Mesendoderm (in vitro differentiated cells): ENCODE measurements around the gene CCDC127.

ENCODE experiments used
- DNase-seq: peaks from one replicate; pipeline ENCODE4 v3.0.0; 2013
- H2AK5ac ChIP-seq: 2 replicates; pipeline ENCODE4 v1.6.1; 2013; ENCODE audit warnings: low read length, inconsistent platforms
- H2BK120ac ChIP-seq: 2 replicates; pipeline ENCODE4 v1.6.1; 2013; ENCODE audit warnings: low read depth, mild to moderate bottlenecking, low read length, moderate library complexity, mixed read lengths
- H2BK15ac ChIP-seq: replicated peaks from 2 replicates; pipeline ENCODE4 v1.6.1; 2013; ENCODE audit warnings: low read depth, mild to moderate bottlenecking, moderate library complexity
- H2BK5ac ChIP-seq: 2 replicates; pipeline ENCODE4 v1.6.1; 2013; ENCODE audit warnings: low read length, inconsistent platforms
- H3K18ac ChIP-seq: 2 replicates; pipeline ENCODE4 v1.6.1; 2013; ENCODE audit warnings: mild to moderate bottlenecking, low read length, mixed read lengths
- H3K23ac ChIP-seq: one replicate; pipeline ENCODE4 v1.6.1; 2013; ENCODE audit warnings: low read length
- H3K27ac ChIP-seq: 2 replicates; pipeline ENCODE4 v1.5.1; 2013; ENCODE audit warnings: low read depth, mild to moderate bottlenecking, inconsistent platforms, low read length, moderate library complexity
- H3K27me3 ChIP-seq: 2 replicates; pipeline ENCODE4 v1.6.1; 2013; ENCODE audit warnings: low read length, control low read depth, mild to moderate bottlenecking, inconsistent platforms; ENCODE audit not compliant: insufficient read depth, poor library complexity
- H3K36me3 ChIP-seq: 2 replicates; pipeline ENCODE4 v1.6.1; 2013; ENCODE audit warnings: low read length, inconsistent platforms; ENCODE audit not compliant: control insufficient read depth, insufficient read depth
- H3K4ac ChIP-seq: one replicate; pipeline ENCODE4 v1.6.1; 2013; ENCODE audit warnings: low read depth, mild to moderate bottlenecking, low read length, moderate library complexity
- H3K4me1 ChIP-seq: 2 replicates; pipeline ENCODE4 v1.6.1; 2013; ENCODE audit warnings: low read depth, low read length, inconsistent platforms; ENCODE audit not compliant: control insufficient read depth
- H3K4me2 ChIP-seq: 2 replicates; pipeline ENCODE4 v1.6.1; 2013; ENCODE audit warnings: low read length
- H3K4me3 ChIP-seq: 2 replicates; pipeline ENCODE4 v1.5.1; 2013; ENCODE audit warnings: mild to moderate bottlenecking, low read length
- H3K56ac ChIP-seq: one replicate; pipeline ENCODE4 v1.6.1; 2013; ENCODE audit warnings: low read length
- H3K79me1 ChIP-seq: 2 replicates; pipeline ENCODE4 v1.6.1; 2013; ENCODE audit warnings: low read length, inconsistent platforms
- H3K79me2 ChIP-seq: 2 replicates; pipeline ENCODE4 v1.6.1; 2013; ENCODE audit warnings: mild to moderate bottlenecking, low read length; ENCODE audit not compliant: control insufficient read depth, insufficient read depth
- H3K9ac ChIP-seq: 2 replicates; pipeline ENCODE4 v1.6.1; 2013; ENCODE audit warnings: low read length, inconsistent platforms
- H4K5ac ChIP-seq: one replicate; pipeline ENCODE4 v1.6.1; 2013; ENCODE audit warnings: low read length
- H4K8ac ChIP-seq: one replicate; pipeline ENCODE4 v1.6.1; 2013; ENCODE audit warnings: low read depth, mild to moderate bottlenecking, control low read depth, low read length, moderate library complexity
- WGBS: extraction: QIAGEN DNeasy Blood & Tissue Kit; methylation state at CpG from one replicate; pipeline ENCODE4 v1.1.7; 2013; ENCODE audit warnings: low lambda C conversion rate, missing lambda C conversion rate; ENCODE audit not compliant: insufficient coverage; ENCODE audit errors: extremely low coverage; 5-methylcytosine and 5-hydroxymethylcytosine counted together

Gene CCDC127

GRCh38 chr5:161803-162110, 56.2 kb downstream of the CCDC127 start:
- no peak overlapping the region for H3K18ac ChIP-seq

DNA sequence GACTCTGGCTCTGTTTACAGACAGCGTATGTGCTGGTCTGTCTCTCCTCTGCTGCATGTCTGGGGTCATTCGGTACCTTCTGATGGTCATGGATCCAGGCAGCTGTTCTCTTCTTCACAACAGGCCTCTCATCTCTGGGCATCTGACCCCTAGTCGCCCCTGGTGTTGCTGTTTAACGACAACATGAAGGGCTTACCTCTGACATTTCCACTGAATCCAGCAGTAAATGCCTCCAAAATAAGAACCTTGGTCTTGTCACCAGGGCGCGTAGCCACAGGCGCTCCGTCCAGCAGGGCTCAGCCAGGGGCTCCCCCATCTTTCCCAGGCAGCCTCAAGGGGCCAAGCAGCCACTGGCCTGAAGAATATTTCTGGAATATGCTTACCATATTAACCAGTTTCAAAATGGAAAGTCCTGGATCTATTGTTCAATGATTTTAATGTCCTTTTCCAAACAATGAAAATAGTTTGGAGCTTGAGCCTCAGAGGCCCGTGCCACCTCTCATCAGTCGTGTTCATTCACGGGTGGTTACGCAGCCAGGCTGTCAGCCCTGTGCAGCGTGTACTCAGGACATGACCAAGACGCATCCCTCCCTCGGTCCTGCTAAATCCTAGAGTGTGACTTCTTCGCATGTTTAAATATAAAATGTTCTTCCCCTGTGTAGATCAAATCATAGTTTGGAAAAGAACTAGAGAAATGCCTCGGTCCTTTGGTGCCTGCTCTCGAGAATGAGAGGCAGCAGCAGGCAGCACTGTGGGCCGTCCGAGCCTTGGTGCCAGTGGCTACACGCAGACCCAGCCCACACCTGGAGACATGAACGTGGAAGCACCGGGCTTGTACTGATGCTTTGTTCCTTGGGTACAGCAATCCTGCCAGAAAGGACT, 56.8 kb downstream of the CCDC127 start:
- Histone ChIP-seq H2BK120ac (no peak overlapping the region), H3K9ac (no peak overlapping the region), H3K23ac (no peak overlapping the region), H4K8ac (no peak overlapping the region), H3K4me2 (no peak overlapping the region), H3K36me3 (peaks cover 5% of the 10 kb centered on the region), H3K18ac (no peak overlapping the region), H3K27ac (no peak overlapping the region), H3K27me3 (no peaks in the 10 kb centered on the region), H3K4me3 (no peak overlapping the region), H2AK5ac (no peak overlapping the region), H2BK15ac (no peak overlapping the region), H3K79me2 (no peaks in the 10 kb centered on the region), H3K79me1 (no peaks in the 10 kb centered on the region), H3K56ac (no peak overlapping the region), H2BK5ac (no peak overlapping the region), H4K5ac (no peak overlapping the region), H3K4me1 (no peaks in the 10 kb centered on the region), H3K4ac (no peak overlapping the region)
- no CpG with 5 or more reads among the region's 23 CpGs for WGBS
- DNase-seq, result no peak

More at GRCh38 chr5:161803-162110, 56.2 kb downstream of the CCDC127 start:
- no peak overlapping the region for H3K27ac ChIP-seq
- H3K4me1 ChIP-seq, result no peaks in the 10 kb centered on the region
- no peak overlapping the region for H3K4ac ChIP-seq
- no CpG with 5 or more reads among the region's 17 CpGs for whole genome bisulfite sequencing
- H3K9ac ChIP-seq, result no peak overlapping the region
- no peak overlapping the region for H4K5ac ChIP-seq
- H3K56ac ChIP-seq, result no peak overlapping the region
- H2BK15ac ChIP-seq, result no peak overlapping the region
- no peak for DNase-seq
- no peak overlapping the region for H3K4me3 ChIP-seq
- no peaks in the 10 kb centered on the region for H3K79me2 ChIP-seq
- H3K23ac ChIP-seq, result no peak overlapping the region
- H3K36me3 ChIP-seq, result peaks cover 4% of the 10 kb centered on the region
- H3K4me2 ChIP-seq, result no peak overlapping the region
- no peak overlapping the region for H4K8ac ChIP-seq
- H2AK5ac ChIP-seq, result no peak overlapping the region
- no peak overlapping the region for H2BK5ac ChIP-seq
- H3K79me1 ChIP-seq, result no peaks in the 10 kb centered on the region
- H3K27me3 ChIP-seq, result no peaks in the 10 kb centered on the region
- H2BK120ac ChIP-seq, result no peak overlapping the region

DNA sequence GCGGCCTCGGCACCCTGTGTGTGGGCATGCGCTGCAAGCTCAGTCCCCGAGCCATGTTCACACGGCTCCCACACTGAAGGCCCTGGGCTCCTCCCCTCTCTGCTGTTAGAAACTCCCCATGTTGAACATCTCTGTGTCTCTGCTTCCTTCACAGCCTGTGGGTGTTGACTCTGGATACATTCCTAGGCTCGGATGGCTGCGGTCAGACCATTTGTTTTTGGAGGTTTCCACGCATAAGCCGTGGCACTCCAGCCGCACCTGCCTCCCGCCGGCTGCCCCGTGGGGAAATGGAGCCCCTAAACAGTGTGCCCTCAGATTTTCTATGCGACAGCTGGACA, 57.8 kb downstream of the CCDC127 start:
- Histone ChIP-seq H3K4ac (no peak overlapping the region), H3K79me2 (no peaks in the 10 kb centered on the region), H3K79me1 (no peaks in the 10 kb centered on the region), H3K4me3 (no peak overlapping the region), H3K18ac (no peak overlapping the region), H3K4me1 (no peaks in the 10 kb centered on the region), H3K27ac (no peak overlapping the region), H4K5ac (no peak overlapping the region), H3K4me2 (no peak overlapping the region), H3K36me3 (peaks cover 12% of the 10 kb centered on the region), H3K23ac (no peak overlapping the region), H3K56ac (no peak overlapping the region), H2BK15ac (no peak overlapping the region), H4K8ac (no peak overlapping the region), H2BK5ac (no peak overlapping the region), H2BK120ac (no peak overlapping the region), H3K27me3 (no peaks in the 10 kb centered on the region), H2AK5ac (no peak overlapping the region), H3K9ac (no peak overlapping the region)
- DNase-seq, result no peak
- WGBS, result no CpG with 5 or more reads among the region's 14 CpGs

- H4K5ac ChIP-seq, result no peak overlapping the region
- no peak overlapping the region for H3K18ac ChIP-seq
- no peak overlapping the region for H3K9ac ChIP-seq
- H3K4me2 ChIP-seq, result no peak overlapping the region
- H4K8ac ChIP-seq, result no peak overlapping the region
- DNase-seq, result no peak
- no peak overlapping the region for H3K23ac ChIP-seq
- no peak overlapping the region for H2AK5ac ChIP-seq
- H3K79me2 ChIP-seq, result no peaks in the 10 kb centered on the region
- H2BK15ac ChIP-seq, result no peak overlapping the region
- WGBS, result no CpG with 5 or more reads among the region's 19 CpGs
- H2BK5ac ChIP-seq, result no peak overlapping the region
- H3K79me1 ChIP-seq, result no peaks in the 10 kb centered on the region
- H3K4ac ChIP-seq, result no peak overlapping the region
- no peak overlapping the region for H3K56ac ChIP-seq
- no peaks in the 10 kb centered on the region for H3K27me3 ChIP-seq
- no peak overlapping the region for H3K27ac ChIP-seq
- no peaks in the 10 kb centered on the region for H3K4me1 ChIP-seq
- no peak overlapping the region for H3K4me3 ChIP-seq
- no peak overlapping the region for H2BK120ac ChIP-seq
- peaks cover 18% of the 10 kb centered on the region for H3K36me3 ChIP-seq
These were observed 58.3 kb downstream of the CCDC127 start for GRCh38 chr5:159448-160172.

DNA sequence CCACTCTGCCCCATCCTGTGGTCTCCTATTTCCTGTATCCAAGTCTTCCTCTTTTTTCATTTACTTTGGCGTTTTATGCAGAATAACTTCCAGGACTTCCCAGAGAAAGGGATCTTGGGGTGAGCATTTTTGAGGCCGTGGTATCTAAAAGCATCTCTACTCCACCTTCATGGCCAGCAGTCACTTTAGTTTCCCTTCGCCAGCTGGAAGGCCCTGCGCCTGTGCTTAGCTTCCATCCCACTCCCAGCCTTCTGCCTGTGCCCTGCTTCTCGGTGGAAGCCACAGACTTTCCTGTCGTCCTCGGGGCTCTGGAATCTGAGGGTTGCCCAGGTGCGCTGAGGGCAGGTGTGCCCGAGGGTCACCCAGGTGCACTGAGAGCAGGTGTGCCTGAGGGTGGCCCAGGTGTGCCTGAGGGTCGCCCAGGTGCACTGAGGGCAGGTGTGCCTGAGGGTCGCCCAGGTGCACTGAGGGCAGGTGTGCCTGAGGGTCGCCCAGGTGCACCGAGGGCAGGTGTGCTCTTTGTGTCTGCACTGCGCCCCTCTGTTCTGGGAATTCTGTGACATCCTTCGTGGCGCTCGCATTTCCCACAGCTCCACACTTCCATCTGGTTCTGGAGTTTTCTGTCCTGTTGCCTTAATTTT, 59.0 kb downstream of the CCDC127 start:
- Histone ChIP-seq H2BK5ac (no peak overlapping the region), H3K79me2 (no peaks in the 10 kb centered on the region), H3K4ac (no peak overlapping the region), H3K79me1 (no peaks in the 10 kb centered on the region), H2AK5ac (no peak overlapping the region), H4K8ac (no peak overlapping the region), H2BK120ac (no peak overlapping the region), H3K27me3 (no peaks in the 10 kb centered on the region), H3K18ac (no peak overlapping the region), H3K23ac (no peak overlapping the region), H2BK15ac (no peak overlapping the region), H3K4me2 (no peak overlapping the region), H3K4me1 (no peaks in the 10 kb centered on the region), H3K4me3 (no peak overlapping the region), H4K5ac (no peak overlapping the region), H3K36me3 (peaks cover 19% of the 10 kb centered on the region), H3K56ac (no peak overlapping the region), H3K9ac (no peak overlapping the region), H3K27ac (no peak overlapping the region)
- no peak for DNase-seq
- no CpG with 5 or more reads among the region's 17 CpGs for WGBS
